ENCODE results near the gene MAPK11.
"Not testable (repeated sequence)": the region's sequence is repeated elsewhere in the genome, so short reads cannot be mapped to it uniquely, and the experiment has no call there.

Gene MAPK11

DNA sequence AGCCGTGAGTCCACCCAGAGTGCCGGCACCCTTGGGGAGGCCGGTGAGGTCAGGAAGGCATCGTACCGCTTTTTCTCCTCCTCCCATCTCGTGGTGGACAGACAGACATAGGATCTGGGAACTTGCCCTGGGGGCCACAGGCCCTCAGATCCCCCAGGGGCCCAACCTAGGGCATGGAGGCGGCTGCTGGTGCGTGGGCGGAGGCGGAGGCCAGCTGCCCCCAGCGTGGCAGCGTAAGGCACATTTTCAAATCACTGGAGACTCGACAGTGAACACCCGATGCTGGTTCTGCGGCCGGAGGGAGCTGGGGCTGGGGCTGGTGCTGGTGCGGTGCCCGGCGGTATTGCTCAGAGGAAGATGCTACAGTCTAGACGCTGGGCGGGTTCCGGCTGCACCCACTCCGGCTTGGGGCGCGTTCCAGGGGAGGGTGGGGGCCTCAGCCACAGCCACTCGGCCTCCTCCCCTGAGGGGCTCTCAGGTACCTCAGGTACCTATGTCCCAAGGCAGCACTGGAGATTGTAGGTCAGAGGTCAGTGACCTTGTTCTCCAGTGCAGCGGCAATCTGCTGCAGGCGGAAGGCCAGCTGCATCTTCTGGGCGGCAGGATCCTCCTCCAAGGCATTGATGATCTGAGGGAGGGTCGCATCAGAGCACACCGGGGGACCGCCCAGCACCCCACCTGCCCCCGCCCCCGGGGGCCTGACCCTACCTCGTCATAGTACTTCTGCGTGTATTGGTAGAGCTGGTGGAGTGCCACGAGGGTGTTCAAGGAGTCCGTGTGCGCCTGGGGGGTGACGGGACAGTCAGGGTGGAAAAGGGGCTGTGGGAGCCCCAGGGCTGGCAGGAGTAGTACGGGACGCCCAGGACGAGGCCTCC, 5.2 kb upstream of the MAPK11 start:
- H3K27ac ChIP-seq (ENCODE audit: low read depth, low read length): peak overlapping the region; percentile 51
- H3K4me3 ChIP-seq (ENCODE audit: low read length): no peak overlapping the region
- peaks cover 6% of the 10 kb centered on the region for H3K4me1 ChIP-seq (ENCODE audit: control insufficient read depth, insufficient read depth, low read length)
- H3K36me3 ChIP-seq (ENCODE audit: control insufficient read depth, insufficient read depth, low read length): peaks cover 37% of the 10 kb centered on the region
- H3K9ac ChIP-seq (ENCODE audit: low read length): no peak overlapping the region
- H3K27me3 ChIP-seq (ENCODE audit: control insufficient read depth, insufficient read depth, low read length): no peaks in the 10 kb centered on the region

DNA sequence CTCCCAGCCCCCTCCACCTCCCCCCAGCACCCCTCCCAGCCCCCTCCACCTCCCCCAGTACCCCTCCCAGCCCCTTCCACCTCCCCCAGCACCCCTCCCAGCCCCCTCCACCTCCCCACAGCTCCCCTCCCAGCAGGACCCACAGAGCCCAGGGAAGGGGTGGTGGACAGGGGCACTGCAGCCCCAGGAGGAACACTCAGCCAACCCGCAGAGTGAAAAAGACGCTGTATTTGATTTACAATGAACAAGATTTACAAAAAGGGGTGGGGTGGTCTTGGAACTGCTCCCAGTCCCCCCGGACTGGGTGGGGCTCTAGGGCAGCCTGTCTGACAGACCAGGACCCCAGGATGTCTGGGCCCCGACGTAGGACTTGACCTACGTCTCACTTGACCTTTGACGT, 4.6 kb upstream of the MAPK11 start:
- H3K4me1 ChIP-seq (ENCODE audit: control insufficient read depth, insufficient read depth, low read length): peaks cover 6% of the 10 kb centered on the region
- H3K27me3 ChIP-seq (ENCODE audit: control insufficient read depth, insufficient read depth, low read length): no peaks in the 10 kb centered on the region
- H3K4me3 ChIP-seq (ENCODE audit: low read length): no peak overlapping the region
- H3K36me3 ChIP-seq (ENCODE audit: control insufficient read depth, insufficient read depth, low read length): peaks cover 34% of the 10 kb centered on the region
- H3K27ac ChIP-seq (ENCODE audit: low read depth, low read length): no peak overlapping the region
- H3K9ac ChIP-seq (ENCODE audit: low read length): no peak overlapping the region

DNA sequence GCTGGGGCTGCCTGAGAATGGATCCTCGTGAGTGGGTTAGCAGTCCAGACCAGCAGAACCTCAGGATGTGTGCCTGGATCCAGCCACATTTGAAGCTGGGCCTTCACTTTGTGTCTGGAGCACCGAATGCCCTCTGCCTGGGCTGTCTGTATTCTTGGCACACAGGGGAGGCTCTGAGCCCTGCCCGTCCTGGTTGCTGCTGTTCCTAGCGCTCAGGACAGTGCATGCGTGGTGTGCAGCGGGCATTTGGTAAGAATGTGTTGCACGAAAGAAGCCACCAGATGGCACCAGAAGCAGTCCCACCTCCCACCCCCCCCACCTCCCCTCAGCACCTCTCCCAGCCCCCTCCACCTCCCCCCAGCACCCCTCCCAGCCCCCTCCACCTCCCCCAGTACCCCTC, 4.1 kb upstream of the MAPK11 start:
- Histone ChIP-seq H3K9ac (ENCODE audit: low read length) (no peak overlapping the region), H3K4me1 (ENCODE audit: control insufficient read depth, insufficient read depth, low read length) (peaks cover 6% of the 10 kb centered on the region)

DNA sequence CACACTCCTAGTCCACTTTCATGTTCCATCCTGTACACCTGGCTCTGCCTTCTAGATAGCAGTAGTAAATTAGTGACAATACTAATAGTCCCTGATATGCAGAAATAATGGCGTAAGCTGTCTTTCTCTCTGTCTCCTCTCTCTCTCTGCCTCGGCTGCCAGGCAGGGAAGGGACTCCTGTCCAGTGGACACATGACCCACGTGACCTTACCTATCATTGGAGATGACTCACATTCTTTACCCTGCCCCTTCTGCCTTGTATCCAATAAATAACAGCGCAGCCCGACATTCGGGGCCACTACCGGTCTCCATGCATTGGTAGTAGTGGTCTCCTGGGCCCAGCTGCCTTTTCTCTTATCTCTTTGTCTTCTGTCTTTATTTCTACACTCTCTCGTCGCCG, 3.6 kb upstream of the MAPK11 start:
- not testable (repeated sequence) for H3K27me3 ChIP-seq (ENCODE audit: control insufficient read depth, insufficient read depth, low read length); H3K4me1 ChIP-seq (ENCODE audit: control insufficient read depth, insufficient read depth, low read length); H3K9ac ChIP-seq (ENCODE audit: low read length); H3K4me3 ChIP-seq (ENCODE audit: low read length); H3K27ac ChIP-seq (ENCODE audit: low read depth, low read length)
- H3K36me3 ChIP-seq (ENCODE audit: control insufficient read depth, insufficient read depth, low read length): peaks cover 24% of the 10 kb centered on the region

More for the DNA sequence above, 4.1 kb upstream of the MAPK11 start:
- Histone ChIP-seq H3K27me3 (ENCODE audit: control insufficient read depth, insufficient read depth, low read length) (no peaks in the 10 kb centered on the region), H3K27ac (ENCODE audit: low read depth, low read length) (no peak overlapping the region), H3K4me3 (ENCODE audit: low read length) (no peak overlapping the region), H3K36me3 (ENCODE audit: control insufficient read depth, insufficient read depth, low read length) (peaks cover 29% of the 10 kb centered on the region)

DNA sequence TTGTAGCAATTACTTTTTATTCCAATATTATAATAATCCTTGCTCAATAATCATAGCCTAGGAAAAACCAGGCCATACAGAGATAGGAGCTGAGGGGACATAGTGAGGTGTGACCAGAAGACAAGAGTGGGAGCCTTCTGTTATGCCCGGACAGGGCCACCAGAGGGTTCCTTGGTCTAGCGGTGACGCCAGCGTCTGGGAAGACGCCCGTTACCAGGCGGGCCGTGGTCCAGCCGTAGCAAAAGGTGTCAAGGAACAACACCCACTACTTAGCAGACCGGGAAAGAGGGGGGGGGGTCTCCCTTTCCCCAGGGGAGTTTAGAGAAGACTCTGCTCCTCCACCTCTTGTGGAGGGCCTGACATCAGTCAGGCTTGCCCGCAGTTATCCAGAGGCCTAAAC, 3.2 kb upstream of the MAPK11 start:
- H3K4me1 ChIP-seq (ENCODE audit: control insufficient read depth, insufficient read depth, low read length): not testable (repeated sequence)
- peaks cover 19% of the 10 kb centered on the region for H3K36me3 ChIP-seq (ENCODE audit: control insufficient read depth, insufficient read depth, low read length)

DNA sequence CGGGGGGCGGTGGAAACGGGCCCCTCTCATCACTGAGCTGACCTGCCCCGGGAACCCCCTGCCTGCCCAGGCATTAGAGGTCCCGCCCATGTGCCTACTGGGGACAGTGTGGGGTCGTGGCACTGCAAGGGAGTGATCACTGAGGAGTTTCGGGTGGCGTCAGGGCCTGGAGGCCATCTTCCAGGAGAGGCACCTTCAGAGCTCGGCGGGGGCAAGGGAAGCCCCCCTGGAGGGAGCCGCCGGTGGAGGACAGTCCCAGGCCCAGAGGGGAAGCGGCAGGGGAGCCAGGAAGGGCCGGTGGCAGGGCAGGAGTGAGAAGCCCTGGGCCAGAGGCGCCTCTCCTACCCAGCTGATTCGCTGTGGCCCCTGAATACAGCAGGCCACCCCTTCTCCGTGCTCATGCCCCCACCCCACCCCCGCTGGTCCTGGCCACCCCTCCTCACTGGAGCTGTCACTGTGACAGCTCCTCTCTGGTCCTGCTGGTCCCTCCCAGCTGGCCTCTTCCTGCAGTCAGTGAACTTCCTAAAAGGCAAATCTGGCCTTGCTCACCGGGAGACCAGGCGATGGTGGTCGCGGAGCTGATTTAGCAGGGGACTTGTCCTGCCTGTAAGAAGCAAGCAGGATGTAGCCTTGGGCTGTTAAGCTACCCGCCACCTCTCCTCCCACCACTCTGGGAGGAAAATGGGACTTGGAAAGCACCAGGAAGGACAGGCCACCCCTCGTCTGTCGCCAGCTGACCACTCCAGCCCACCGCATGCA, 2.0 kb upstream of the MAPK11 start:
- Histone ChIP-seq H3K36me3 (ENCODE audit: control insufficient read depth, insufficient read depth, low read length) (peaks cover 10% of the 10 kb centered on the region), H3K4me1 (ENCODE audit: control insufficient read depth, insufficient read depth, low read length) (peaks cover 6% of the 10 kb centered on the region), H3K9ac (ENCODE audit: low read length) (no peak overlapping the region), H3K27me3 (ENCODE audit: control insufficient read depth, insufficient read depth, low read length) (no peaks in the 10 kb centered on the region), H3K27ac (ENCODE audit: low read depth, low read length) (no peak overlapping the region), H3K4me3 (ENCODE audit: low read length) (no peak overlapping the region)

More for the DNA sequence above, 3.2 kb upstream of the MAPK11 start:
- H3K4me3 ChIP-seq (ENCODE audit: low read length); H3K9ac ChIP-seq (ENCODE audit: low read length); H3K27me3 ChIP-seq (ENCODE audit: control insufficient read depth, insufficient read depth, low read length); H3K27ac ChIP-seq (ENCODE audit: low read depth, low read length): not testable (repeated sequence)

DNA sequence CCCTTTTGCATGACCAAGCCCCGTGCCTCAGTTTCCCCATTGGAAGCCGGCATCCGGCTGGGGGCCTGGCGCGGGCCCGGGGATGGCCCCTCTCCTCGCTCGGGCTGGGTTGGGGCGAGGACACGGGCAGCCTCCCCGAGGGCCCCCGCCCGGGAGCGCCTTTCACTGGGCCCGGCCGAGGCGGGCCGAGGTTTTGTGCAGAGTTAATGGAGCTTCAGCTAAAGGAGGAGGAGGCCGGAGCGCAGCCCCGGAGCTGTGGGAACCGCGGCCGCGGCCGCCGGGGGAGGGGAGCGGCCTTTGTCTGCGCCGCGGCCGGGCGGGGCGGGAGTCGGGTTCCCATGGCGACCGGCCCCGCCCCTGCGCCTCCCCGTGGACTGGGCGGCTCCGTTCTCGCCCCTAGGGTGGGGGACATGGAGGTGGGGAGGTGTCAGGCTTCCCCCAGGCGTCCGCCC, 1.4 kb upstream of the MAPK11 start:
- no peak overlapping the region for H3K27ac ChIP-seq (ENCODE audit: low read depth, low read length)
- H3K4me3 ChIP-seq (ENCODE audit: low read length): peak overlapping the region; percentile 55
- H3K4me1 ChIP-seq (ENCODE audit: control insufficient read depth, insufficient read depth, low read length): peaks cover 8% of the 10 kb centered on the region
- H3K9ac ChIP-seq (ENCODE audit: low read length): no peak overlapping the region
- no peaks in the 10 kb centered on the region for H3K27me3 ChIP-seq (ENCODE audit: control insufficient read depth, insufficient read depth, low read length)
- H3K36me3 ChIP-seq (ENCODE audit: control insufficient read depth, insufficient read depth, low read length): peaks cover 8% of the 10 kb centered on the region

DNA sequence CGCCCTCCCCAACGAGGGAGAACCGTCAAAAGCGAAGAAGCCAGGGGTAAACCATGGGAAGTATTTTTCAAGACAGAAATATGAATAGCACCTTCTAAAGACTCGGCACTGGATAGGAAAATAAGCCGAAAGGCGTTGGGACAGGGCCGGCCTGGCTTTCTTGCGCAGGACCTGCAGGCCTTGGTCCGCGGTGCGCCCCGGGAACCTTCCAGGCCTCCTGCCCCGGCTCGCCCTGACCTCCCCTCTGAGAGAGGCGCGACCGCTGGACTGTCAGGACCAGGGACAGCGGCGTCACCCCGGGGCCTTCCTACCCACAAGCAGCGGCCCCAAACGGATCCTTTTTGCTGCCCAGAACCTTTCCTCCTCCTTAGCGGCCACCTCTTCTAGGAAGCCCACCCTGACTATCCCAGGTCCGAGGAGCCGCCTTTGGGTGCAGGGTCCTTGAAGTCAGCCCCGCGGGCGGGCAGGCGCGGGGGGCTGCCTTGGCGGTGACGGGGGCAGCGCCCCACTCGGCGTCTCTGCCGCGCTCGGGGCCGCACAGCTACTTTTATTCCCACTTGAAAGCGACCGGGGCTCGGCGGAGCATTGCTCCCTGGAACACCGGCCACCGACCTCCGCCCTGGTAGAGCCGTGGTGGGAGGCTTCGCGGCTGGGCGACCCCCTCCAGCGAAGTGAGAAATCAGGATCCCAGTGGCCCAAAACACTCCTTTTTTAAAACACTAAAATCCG, 650 bp upstream of the MAPK11 start:
- Histone ChIP-seq H3K4me1 (ENCODE audit: control insufficient read depth, insufficient read depth, low read length) (peaks cover 8% of the 10 kb centered on the region), H3K4me3 (ENCODE audit: low read length) (peak overlapping the region; percentile 55), H3K27ac (ENCODE audit: low read depth, low read length) (no peak overlapping the region), H3K9ac (ENCODE audit: low read length) (no peak overlapping the region), H3K27me3 (ENCODE audit: control insufficient read depth, insufficient read depth, low read length) (no peaks in the 10 kb centered on the region), H3K36me3 (ENCODE audit: control insufficient read depth, insufficient read depth, low read length) (peaks cover 4% of the 10 kb centered on the region)

DNA sequence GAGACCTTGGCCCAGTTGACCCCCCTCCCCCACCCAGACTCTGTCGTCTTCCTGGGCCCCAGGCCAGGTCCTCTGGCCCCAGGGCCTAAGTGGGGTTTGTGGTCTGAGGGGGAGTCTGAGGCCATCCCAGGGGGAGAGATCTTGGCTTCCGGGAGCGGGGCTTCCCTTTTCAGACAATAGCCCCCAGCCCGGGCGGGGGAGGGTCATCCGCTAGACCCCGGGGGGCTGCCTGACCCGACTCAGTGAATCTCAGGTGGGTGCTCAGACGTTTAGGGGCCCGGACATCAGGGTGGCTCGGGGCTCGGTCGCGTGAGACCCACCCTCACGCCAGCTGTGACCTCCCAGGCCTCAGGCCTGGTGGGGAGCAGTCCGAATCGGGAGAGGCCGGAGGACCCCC, 609 bp downstream of the MAPK11 start:
- H3K36me3 ChIP-seq (ENCODE audit: control insufficient read depth, insufficient read depth, low read length): no peaks in the 10 kb centered on the region
- H3K4me1 ChIP-seq (ENCODE audit: control insufficient read depth, insufficient read depth, low read length): peaks cover 8% of the 10 kb centered on the region
- peaks cover 4% of the 10 kb centered on the region for H3K27me3 ChIP-seq (ENCODE audit: control insufficient read depth, insufficient read depth, low read length)
- H3K9ac ChIP-seq (ENCODE audit: low read length): no peak overlapping the region
- H3K27ac ChIP-seq (ENCODE audit: low read depth, low read length): no peak overlapping the region
- H3K4me3 ChIP-seq (ENCODE audit: low read length): peak overlapping the region; percentile 21

DNA sequence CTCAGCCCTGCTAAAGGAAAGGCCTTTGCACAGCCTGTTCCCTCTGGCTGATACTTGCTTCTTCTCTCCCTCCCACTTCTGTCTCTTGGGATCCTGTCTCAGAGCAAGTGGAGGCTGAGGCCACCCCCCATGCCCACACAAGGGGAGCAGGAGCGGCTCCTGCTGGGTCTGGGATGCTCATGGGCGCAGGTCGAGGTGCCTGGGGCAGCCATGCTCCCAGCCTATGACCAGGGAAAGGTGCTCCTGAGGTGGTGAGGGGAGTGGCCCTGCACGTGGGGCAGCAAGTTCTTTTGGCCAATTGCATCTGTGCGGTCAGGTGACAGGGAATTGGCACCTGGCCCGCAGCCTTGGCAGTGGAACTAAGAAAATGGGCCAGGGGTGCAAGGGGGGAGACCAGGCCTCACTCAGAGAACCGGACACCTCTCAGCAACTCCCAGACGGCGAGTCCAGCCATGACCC, 1.5 kb downstream of the MAPK11 start:
- H3K9ac ChIP-seq (ENCODE audit: low read length): no peak overlapping the region
- H3K27ac ChIP-seq (ENCODE audit: low read depth, low read length): no peak overlapping the region
- H3K27me3 ChIP-seq (ENCODE audit: control insufficient read depth, insufficient read depth, low read length): peaks cover 4% of the 10 kb centered on the region
- H3K4me1 ChIP-seq (ENCODE audit: control insufficient read depth, insufficient read depth, low read length): peaks cover 8% of the 10 kb centered on the region
- no peaks in the 10 kb centered on the region for H3K36me3 ChIP-seq (ENCODE audit: control insufficient read depth, insufficient read depth, low read length)
- no peak overlapping the region for H3K4me3 ChIP-seq (ENCODE audit: low read length)

DNA sequence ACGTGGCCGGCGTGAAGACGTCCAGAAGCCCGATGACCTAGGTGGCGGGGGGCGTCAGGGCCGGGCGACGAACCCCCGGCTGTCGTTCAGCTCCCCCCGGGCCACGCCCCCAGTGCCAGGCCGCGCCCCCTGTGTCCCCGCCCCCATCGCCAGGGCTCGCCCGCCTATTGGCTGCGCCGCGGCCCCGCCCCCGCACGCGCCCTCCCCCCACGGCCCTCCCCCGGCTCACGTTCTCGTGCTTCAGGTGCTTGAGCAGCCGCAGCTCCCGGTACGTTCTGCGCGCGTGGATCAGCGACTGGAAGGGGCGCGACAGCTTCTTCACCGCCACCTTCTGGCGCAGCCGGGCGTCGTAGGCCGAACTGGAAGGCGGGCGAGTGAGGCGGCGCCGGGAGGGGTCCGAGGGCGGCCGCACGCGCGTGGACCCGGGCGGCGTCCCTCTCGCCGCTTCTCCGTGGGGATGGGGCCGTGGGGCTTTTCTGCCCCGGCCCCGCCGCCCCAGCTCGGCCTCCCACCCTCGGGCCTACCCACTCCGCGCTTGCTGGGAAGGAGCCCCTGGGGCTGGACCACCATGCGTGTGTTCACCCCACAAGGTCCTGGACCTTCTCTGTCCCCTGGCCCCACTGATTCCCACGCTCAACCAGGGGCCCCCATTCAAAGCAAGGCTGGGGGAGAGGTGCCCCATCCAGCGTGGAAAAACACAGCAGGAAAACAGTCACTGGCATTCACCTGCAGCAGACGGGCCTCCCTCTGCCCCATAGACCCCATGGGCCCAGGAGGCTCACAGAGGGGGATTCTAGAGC, 2.4 kb downstream of the MAPK11 start:
- Histone ChIP-seq H3K36me3 (ENCODE audit: control insufficient read depth, insufficient read depth, low read length) (no peaks in the 10 kb centered on the region), H3K4me1 (ENCODE audit: control insufficient read depth, insufficient read depth, low read length) (peaks cover 8% of the 10 kb centered on the region), H3K27me3 (ENCODE audit: control insufficient read depth, insufficient read depth, low read length) (peaks cover 11% of the 10 kb centered on the region), H3K27ac (ENCODE audit: low read depth, low read length) (no peak overlapping the region), H3K4me3 (ENCODE audit: low read length) (peak overlapping the region; percentile 21), H3K9ac (ENCODE audit: low read length) (no peak overlapping the region)
